ENCODE results near the gene BIRC6. TPM values are rescaled to one million over a fixed set of nuclear protein-coding genes. Genes with fewer than 3 reads are reported as not detected.
"Not testable (repeated sequence)": the region's sequence is repeated elsewhere in the genome, so short reads cannot be mapped to it uniquely, and the experiment has no call there.

Gene BIRC6
- 114 and 119 TPM in 2 replicates for total RNA-seq

- intact Hi-C loops (cut with micrococcal nuclease) = loop anchor here (1.0 to 2.0 kb wide), 6 partner anchors 79 to 1242 kb away; partner anchors contain the start of genes DPY30, FAM98A, SLC30A6 and SPAST
These were observed at the start of gene BIRC6 for GRCh38 chr2:32356681-32357317. Gene BIRC6, plus strand, starts transcription at chr2:32357023. Its CDS starts 139 bp downstream, at chr2:32357162.

- intact Hi-C loops (cut with micrococcal nuclease) = no loop called here
These were observed 46.2 kb upstream of the BIRC6 start for GRCh38 chr2:32310577-32310976.

- intact Hi-C loops (cut with micrococcal nuclease) = no loop called here
These were observed 41.9 kb upstream of the BIRC6 start for GRCh38 chr2:32314886-32315285.

GRCh38 chr2:32328679-32329078 lies 28.1 kb upstream of the BIRC6 start:
- intact Hi-C loops (cut with micrococcal nuclease) = not testable (repeated sequence)

GRCh38 chr2:32329180-32329980 lies 27.4 kb upstream of the BIRC6 start:
- intact Hi-C loops (cut with micrococcal nuclease) = not testable (repeated sequence)

- intact Hi-C loops (cut with micrococcal nuclease) = no loop called here
These were observed 26.7 kb upstream of the BIRC6 start for GRCh38 chr2:32330136-32330535.

GRCh38 chr2:32342801-32343200 lies 14.0 kb upstream of the BIRC6 start:
- intact Hi-C loops (cut with micrococcal nuclease) = no loop called here

- intact Hi-C loops (cut with micrococcal nuclease) = not testable (repeated sequence)
These were observed 6.0 kb upstream of the BIRC6 start for GRCh38 chr2:32350797-32351196.

GRCh38 chr2:32355976-32356680 lies 695 bp upstream of the BIRC6 start:
- intact Hi-C loops (cut with micrococcal nuclease) = loop anchor here (1.0 to 2.0 kb wide), 3 partner anchors 191 to 1243 kb away; partner anchors contain the start of genes FAM98A, SLC30A6 and TTC27

GRCh38 chr2:32357318-32358110 lies 691 bp downstream of the BIRC6 start:
- intact Hi-C loops (cut with micrococcal nuclease) = loop anchor here (1.0 to 2.0 kb wide), 5 partner anchors 80 to 1241 kb away; partner anchors contain the start of genes DPY30, FAM98A, SPAST and TTC27

- intact Hi-C loops (cut with micrococcal nuclease) = no loop called here
These were observed 1.3 kb downstream of the BIRC6 start for GRCh38 chr2:32358111-32358482.

GRCh38 chr2:32360416-32360815 lies 3.6 kb downstream of the BIRC6 start:
- intact Hi-C loops (cut with micrococcal nuclease) = no loop called here

GRCh38 chr2:32362997-32363396 lies 6.2 kb downstream of the BIRC6 start:
- intact Hi-C loops (cut with micrococcal nuclease) = not testable (repeated sequence)

- intact Hi-C loops (cut with micrococcal nuclease) = no loop called here
These were observed 6.8 kb downstream of the BIRC6 start for GRCh38 chr2:32363597-32363996.

- intact Hi-C loops (cut with micrococcal nuclease) = not testable (repeated sequence)
These were observed 7.5 kb downstream of the BIRC6 start for GRCh38 chr2:32364290-32364689.

GRCh38 chr2:32365679-32366078 lies 8.9 kb downstream of the BIRC6 start:
- intact Hi-C loops (cut with micrococcal nuclease) = not testable (repeated sequence)

GRCh38 chr2:32366595-32366994 lies 9.8 kb downstream of the BIRC6 start:
- intact Hi-C loops (cut with micrococcal nuclease) = no loop called here

- intact Hi-C loops (cut with micrococcal nuclease) = no loop called here
These were observed 12.4 kb downstream of the BIRC6 start for GRCh38 chr2:32369222-32369621.

GRCh38 chr2:32370942-32371341 lies 14.1 kb downstream of the BIRC6 start:
- intact Hi-C loops (cut with micrococcal nuclease) = not testable (repeated sequence)

GRCh38 chr2:32372519-32373182 lies 15.8 kb downstream of the BIRC6 start:
- intact Hi-C loops (cut with micrococcal nuclease) = no loop called here
